Suppressor macrophage treated with lipopolysaccharide for 4 hours (primary cell): ENCODE data around the gene ADAMTS16.

Experiments used
- DNase-seq: peaks from one replicate; pipeline ENCODE4 v3.0.0-alpha.2; 2020

The ADAMTS16 gene

GRCh38 chr5:5350101-5350500, 210.0 kb downstream of the ADAMTS16 start:
- no peak for DNase-seq

DNA sequence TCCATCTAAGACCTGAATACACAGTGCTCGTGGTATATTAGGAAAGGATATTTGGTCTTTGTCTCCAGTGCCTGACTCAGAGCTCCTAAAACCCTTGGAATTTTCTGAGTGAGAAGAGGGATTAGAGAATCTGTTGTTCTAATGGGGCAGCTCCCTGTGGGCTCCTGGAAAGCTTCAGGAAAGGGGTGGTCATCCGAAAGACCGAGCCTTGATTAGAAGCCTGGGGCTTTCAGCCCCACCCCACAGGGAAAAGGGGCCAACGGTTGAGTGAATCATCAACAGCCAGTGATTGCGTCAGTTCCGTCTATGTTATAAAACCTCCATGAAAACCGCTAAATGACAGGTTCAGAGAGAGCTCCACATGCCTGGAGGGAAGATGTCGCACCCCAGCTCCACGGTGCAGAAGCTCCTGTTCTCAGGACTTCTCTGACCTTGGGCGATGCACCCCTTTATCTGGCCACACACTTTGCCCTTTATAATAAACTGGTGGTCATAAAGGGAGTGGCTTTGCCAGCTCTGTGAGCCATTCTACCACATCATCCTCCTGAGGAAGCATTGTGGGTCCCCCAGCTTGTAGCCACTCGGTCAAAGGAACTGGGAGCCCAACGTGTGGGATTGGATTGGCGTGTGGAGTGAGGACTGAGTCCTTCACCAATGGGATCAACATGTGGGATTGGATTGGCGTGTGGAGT, 211.3 kb downstream of the ADAMTS16 start:
- no peak for DNase-seq

DNA sequence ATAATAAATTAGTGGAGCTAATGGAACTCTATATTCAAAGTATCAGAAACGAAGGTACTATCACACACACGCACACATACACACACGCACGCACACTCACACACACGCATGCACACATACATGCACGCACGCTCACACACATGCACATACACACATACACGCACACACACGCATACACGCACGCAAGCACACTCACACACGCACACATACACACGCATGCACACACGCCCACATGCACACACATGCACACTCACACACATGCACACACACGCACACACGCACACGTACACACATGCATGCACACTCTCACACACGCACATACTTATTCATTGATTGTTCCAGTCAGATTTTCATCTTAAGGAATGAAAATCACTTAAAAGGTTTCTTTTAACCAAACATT, 212.5 kb downstream of the ADAMTS16 start:
- DNase-seq = no peak

GRCh38 chr5:5353681-5354080, 213.6 kb downstream of the ADAMTS16 start:
- DNase-seq = no peak

GRCh38 chr5:5356765-5357164, 216.6 kb downstream of the ADAMTS16 start:
- DNase-seq = no peak

DNA sequence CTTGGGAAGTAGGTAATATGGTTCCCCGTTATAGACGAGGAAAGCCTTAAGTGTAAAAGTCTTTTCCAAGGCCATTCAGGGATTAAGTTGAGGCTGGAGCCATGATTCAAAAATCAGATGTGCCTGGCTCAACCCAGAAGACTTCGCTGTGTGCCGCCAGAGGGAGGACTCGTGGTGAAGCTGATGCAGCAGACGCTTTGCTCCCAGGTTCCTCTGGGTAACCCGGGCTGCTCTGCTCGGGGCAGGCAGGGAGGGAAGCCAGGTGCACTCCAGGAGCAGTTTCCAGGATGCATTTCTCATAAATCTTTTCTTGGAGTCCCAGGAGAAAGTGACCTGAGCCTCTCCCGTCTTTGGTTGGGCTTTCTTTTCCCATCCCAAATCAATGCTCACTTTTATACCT, 219.5 kb downstream of the ADAMTS16 start:
- no peak for DNase-seq

DNA sequence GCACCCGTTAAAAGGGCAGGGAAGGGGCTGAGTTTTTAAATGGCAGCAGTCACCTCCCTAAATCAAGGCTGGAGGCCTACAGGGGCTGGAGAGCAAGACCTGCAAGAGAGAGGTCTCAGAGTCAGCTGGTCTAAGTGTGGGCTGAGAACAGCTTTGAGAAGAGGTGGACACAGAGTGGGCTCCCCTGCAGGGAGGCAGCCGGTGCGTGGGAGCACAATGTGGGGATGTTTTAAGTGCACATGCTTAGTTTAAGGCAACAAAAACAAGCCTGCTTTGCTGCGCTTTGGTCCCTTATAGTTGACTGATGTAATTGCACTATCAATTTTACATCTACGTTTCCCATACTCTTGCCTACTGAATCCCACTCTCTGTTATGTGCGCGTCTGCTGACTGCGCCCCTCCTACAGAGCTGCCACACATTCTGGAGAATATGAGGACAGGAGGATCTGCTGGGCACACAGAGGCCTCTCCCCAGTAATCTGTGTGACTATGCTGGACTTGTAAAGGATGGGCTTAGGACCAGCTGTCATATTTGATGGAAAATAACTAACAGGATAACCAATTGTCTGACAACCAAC, 220.3 kb downstream of the ADAMTS16 start:
- no peak for DNase-seq

DNA sequence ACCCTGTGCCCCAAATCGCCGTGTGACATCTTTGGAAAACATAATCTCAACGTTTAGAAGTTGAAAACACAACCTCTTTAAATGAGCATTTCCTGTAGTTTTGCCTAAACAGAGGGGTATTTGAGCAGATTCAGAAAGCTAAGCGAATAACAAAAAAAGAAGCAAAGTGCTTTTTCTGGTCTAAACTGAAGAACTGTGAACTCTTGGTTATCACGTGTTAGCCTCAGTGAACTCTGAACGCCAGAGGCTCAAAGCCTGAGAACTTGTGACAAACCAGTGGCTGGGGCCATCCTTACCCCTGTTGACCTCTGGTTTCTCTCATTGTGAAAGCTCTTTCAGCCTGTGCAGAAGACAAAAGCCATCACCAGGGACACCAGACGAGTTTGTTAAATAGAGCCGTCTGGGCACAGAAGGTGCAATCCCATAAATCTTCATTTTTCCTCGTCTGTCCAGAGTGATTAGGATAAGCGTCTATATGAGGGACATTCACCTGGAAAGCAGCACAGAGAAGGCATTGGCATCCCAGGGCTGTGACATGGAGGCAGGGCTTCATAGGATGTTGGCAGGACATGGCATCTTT, 220.9 kb downstream of the ADAMTS16 start:
- DNase-seq = no peak

GRCh38 chr5:5363045-5363444, 222.9 kb downstream of the ADAMTS16 start:
- DNase-seq = no peak

DNA sequence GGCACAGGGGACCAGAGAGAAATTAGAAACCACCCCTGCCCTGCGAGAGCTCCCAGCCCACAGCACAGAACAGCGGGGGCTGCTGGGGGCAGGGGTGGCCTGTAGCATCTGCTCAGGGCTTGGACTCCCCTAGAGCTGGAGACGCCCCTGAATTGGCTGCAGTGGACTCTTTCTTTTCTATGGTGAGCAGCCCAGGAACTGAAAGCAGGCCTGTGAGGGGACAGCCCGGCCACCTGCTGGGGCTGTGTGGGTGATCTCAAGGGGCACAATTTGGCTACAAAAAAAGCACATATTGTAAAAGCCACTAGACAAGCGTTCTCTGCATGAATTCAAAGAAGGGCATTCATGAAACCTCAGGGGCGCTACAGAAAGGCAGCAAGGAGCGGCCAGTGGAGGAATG, 224.8 kb downstream of the ADAMTS16 start:
- DNase-seq = no peak

DNA sequence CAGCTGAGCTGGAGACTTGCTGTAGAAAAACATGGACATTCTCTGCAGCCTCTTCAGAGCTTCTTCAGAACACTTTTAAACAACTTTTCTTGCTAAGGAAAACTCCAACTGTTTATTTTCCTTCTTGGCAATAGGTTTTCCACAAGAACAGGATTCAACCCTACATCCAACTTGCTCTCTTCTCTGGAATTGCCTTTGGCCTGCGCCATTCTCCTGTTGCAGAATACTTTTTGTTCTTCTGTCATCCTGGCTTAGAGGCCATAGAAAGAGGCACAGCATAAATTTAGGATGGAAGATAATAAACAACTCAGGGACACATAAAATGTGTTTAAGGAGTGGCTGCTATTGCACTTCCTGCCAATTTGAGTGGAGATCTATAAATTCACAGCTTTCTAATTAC, 227.6 kb downstream of the ADAMTS16 start:
- DNase-seq = no peak

DNA sequence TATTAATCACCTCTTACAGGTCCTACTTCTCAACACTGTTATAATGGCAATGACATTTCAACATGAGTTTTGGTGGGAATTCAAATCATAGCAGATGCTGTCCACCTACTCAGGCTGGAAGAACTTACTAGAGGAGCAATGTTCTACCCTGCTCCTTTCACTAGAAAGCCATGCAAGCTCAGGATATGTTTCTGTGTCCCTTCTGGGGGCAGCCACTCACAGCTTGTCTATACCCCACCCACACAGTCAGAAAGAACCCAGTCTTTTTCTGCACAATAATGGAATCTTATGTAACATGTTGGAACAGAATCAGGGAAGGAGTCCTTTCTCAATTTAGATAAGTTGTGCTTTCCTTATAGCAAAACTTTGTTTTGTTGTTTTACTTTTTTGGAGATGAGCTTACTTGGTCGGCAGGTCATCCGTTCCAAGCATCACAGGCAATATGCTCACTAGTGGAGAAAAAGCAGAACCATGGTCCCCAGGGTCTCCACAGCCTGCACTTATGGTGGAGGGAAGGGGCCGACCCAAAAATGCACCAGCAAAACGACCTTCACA, 229.0 kb downstream of the ADAMTS16 start:
- DNase-seq = no peak
